GM18526 (cell line): ENCODE results near the gene TGFBR2.

Source experiments
- POLR2A ChIP-seq: IDR thresholded peaks from 3 replicates; pipeline ENCODE4 v1.6.1; 2011; ENCODE audit not compliant: insufficient read length; ENCODE audit errors: extremely low read depth

The TGFBR2 gene

DNA sequence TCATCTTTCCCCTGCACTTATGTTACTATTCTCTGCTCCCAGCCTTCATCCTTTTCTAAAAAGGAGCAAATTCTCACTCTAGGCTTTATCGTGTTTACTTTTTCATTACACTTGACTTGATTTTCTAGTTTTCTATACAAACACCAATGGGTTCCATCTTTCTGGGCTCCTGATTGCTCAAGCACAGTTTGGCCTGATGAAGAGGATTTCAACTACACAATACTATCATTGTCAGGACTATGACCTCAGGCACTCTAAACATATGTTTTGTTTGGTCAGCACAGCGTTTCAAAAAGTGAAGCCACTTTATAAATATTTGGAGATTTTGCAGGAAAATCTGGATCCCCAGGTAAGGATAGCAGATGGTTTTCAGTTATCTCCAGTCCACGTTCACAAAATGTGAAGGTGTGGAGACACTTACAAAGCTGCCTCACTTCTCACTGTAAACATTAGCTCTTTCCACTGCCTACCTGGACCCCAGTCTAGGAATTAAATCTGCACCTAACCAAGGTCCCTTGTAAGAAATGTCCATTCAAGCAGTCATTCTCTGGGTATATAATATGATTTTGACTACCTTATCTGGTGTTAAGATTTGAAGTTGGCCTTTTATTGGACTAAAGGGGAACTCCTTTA lies 86.2 kb downstream of the TGFBR2 start:
- TF ChIP-seq POLR2A, result no peak

DNA sequence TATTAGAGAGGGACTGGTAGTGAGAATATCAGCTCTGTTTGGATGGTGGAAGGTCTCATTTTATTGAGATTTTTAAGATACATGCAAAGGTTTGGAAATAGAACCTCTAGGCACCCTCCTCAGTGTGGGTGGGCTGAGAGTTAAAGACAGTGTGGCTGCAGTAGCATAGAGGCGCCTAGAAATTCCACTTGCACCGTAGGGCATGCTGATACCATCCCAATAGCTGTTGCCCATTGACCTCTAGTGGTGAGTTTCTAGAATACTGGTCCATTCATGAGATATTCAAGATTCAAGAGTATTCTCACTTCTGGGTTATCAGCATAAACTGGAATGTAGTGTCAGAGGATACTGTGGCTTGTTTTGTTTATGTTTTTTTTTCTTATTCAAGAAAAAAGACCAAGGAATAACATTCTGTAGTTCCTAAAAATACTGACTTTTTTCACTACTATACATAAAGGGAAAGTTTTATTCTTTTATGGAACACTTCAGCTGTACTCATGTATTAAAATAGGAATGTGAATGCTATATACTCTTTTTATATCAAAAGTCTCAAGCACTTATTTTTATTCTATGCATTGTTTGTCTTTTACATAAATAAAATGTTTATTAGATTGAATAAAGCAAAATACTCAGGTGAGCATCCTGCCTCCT lies 87.2 kb downstream of the TGFBR2 start:
- TF ChIP-seq POLR2A, result no peak

DNA sequence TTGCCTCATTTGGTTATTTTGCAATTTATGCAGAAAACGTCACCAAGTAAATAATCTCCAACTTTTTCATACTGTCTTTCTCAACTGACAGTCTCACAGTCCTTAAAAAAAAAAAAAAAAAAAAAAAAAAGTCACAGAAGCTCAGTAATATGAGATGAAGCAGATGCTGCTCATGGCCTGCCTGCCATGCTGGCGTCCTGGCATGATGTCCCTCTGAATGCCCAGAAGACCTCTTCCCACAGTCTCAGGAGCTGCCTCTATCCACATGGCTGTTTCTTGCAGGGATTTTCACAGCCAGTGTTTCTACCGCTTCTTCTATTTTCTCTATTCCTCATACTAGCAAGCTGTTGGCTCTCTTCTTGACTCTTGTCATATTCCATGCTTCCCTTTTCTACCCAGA lies 87.7 kb downstream of the TGFBR2 start:
- TF ChIP-seq POLR2A, result no peak

DNA sequence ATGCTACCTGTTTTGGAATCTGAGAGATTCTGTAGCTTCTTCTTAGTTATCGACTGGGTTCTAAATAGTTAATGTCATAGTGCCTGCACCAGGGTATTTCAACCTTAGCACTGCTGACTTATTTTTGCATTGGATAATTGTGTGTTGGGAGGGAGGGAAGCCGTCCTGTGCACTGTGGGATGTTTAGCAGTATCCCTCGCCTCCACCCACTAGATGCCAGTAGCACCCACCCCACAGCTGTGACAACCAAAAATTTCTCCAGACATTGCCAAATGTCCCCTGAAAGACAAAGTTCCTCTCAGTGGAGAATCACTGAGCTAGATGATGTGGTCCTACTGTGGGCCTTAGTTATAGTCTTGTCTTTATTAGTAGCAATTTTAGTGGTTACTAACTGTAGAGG lies 88.3 kb downstream of the TGFBR2 start:
- TF ChIP-seq POLR2A, result no peak

DNA sequence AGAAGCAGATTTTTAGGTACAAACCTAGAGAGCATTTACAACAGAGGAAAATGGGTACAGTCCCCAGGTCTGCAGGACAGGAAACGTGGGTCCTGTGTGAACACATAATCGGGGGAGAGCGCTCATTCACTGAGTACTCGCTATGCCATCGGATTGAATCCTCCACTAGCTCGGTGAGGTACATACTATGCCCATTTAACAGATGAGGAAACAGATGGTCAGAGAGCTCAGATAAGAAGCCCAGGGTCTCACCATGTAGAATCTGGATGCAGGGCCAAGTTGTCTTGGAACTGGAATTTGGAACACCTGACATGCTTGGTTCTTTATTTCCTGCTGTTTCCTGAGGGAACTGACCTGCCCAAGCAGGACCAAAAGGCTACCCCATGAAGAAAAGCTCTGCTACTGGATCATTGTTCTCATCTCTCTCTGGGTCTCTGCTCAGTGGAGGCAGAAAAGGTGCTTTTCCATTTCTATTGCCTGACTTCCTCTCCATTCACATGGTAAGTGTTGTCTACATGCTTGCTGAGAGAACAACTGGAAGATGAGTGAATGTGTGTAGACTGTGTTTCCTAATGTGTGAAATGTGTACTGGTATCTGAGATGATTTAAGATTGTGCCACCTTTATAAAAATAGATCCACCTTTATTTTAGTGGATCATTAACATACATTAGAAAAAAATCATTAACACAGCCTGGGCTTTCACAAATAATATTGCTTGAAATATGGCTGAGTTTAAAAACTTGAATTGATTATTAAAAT lies 89.1 kb downstream of the TGFBR2 start:
- no peak for TF ChIP-seq POLR2A

DNA sequence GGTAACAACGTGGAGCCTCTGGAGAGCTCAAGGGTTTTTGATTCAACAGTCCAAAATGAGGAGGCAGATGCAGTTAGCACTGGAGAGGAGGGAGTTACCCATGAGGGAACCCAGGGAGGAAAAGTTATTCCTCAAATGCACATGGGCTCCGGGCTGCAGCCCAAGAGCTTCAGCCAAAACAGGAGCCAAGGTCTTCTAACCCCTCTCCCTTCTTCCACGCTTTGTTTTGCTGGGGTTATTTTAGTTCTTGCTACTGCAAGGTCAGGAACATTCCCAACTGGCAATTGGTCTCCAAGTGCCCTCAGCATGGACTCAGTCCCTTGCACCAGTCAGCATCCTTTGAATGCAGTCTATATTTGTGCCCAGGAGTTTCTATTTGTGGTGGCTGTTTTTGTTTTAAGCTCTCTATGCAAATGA lies 90.0 kb downstream of the TGFBR2 start:
- TF ChIP-seq POLR2A, result no peak

DNA sequence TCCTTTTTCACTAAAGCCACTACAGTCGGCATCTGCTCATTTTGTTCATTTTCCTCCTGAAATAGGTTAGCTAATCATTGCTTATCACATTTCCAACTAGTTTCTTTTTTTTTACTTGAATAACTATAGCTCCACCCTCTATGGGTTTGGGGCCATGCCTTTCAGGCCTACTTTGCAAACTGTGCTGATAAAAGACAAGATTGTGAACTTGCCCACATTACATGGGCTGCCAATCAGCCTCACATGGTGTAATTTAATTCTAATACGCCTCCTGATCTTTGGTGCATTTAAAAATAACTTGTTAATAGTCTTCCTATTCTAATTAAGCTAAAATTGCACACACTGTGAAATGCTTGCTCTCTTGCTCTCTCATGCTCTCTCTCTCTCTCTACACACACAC lies 90.5 kb downstream of the TGFBR2 start:
- TF ChIP-seq POLR2A, result no peak

DNA sequence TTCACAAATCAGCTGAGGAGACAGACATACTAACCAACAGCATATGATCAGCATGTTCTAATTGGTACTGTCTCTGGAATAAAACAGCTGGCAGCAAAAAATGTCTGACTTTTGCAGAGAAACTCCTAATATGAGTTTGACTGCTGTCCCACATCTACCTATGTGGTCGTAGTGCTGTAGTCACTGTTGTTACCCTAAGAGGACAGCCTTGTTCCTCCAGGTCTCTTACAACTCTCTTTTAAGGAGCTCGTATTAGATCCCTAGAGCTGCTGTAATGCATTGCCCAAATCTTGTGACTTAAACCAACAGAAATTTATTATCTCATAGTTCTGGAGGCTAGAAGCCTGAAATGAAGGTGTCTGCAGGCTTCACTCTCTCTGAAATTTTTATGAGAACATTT lies 92.1 kb downstream of the TGFBR2 start:
- TF ChIP-seq POLR2A, result no peak

DNA sequence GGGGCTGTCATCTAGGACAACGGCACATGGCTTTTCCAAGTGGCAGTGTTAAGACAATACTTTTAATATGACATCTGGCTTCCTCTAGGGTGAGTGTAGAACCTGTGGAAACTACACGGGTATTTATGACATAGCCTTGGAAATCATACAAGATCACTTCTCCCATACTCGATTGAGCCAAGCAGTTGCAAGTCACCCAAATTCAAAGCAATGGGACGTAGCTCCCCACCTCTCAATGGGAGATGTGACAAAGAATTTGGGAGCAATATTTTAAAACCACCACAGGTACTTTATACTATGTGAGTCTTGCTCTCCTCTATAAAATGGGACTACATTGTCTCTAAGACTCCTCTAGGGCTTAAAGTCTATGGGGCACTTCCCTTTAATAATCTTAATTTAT lies 93.5 kb downstream of the TGFBR2 start:
- TF ChIP-seq POLR2A, result no peak

DNA sequence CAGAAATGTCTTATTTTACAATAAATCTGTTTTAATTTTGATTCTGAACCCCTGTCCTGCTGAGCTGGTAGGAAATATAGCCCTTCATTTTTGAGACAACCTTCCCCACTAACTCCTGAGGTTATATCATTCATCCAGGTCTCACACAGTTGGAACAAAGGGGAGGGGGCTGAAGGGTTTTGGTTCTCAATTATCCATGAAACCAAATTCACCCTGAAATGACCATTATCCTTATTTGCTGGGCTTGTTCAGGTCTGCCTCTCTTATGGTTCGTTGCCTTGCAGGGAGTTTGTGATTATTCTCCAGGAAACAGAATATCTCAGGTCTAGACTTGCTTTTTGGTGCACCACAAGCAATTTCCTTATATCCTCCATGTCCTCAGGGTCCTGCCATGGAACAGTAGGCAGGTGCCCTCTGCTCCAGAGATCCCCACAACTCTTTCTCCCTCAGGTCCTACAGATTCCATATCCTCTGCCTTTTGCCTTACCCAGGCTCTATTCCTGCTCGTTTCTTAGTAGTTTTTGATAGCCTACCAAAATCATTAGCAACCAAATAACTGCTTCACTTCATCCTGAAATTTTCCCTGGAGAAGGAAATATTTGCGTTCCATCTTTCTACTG lies 94.4 kb downstream of the TGFBR2 start:
- TF ChIP-seq POLR2A, result no peak

DNA sequence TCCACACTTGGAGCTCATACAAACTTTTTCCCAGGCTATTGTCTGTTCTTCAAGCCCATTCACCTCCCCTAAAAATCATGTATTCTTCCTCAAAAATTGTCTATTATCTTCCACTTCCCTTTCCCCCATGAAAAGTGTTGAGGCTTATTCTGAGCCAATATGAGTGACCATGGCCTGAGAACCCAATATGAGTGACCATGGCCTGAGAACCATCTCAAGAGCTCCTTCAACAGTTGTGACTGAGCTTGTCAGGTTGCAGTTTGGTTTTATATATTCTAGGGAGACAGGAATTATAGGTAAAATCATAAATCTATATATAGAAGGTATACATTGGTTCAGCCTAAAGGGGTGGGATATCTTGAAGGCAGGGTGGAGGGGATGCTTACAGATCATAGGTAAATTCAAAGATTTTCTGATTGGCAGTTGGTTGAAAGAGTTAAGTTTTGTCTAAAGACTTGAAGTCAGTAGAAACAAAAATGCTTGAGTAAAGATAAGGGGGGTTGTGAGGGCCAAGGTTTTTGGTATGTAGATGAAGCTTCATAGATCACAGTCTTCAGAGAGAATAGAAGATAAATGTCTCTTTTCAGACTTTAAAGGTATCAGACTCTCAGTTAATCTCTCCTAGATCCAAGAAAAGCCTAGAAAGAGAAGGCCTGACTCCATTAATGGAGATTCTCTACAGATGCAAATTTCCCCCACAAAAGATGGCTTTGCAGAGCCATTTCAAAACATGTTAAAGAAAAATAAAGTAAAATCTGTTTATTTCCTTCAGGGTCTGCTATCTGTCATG lies 95.8 kb downstream of the TGFBR2 start:
- no peak for TF ChIP-seq POLR2A

DNA sequence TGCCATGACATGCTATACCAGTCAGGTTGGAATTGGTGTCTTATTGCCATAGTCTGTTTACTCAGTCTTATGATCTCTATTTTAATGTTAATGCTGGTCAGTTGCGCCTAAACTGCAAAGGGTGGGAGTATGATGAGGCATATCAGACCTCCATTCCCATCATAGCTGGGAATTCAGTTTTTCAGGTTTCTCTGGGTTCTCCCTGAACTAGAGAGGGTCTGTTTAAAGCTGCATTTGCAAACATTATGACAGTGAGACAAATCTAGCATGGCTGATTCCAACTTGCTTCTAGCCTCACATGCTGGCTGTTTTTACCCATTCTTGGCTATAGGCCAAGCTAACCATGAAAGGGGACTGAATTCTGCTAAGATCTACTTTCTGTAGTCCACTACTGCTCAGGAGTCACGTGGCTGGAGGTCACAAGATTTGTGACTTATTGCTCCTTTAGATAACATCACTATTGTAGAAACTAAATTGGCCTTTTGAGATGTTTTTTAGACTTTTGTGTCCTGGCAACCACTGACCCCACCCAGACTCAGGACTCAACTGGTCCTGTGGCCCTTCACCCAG lies 96.5 kb downstream of the TGFBR2 start:
- TF ChIP-seq POLR2A, result no peak

DNA sequence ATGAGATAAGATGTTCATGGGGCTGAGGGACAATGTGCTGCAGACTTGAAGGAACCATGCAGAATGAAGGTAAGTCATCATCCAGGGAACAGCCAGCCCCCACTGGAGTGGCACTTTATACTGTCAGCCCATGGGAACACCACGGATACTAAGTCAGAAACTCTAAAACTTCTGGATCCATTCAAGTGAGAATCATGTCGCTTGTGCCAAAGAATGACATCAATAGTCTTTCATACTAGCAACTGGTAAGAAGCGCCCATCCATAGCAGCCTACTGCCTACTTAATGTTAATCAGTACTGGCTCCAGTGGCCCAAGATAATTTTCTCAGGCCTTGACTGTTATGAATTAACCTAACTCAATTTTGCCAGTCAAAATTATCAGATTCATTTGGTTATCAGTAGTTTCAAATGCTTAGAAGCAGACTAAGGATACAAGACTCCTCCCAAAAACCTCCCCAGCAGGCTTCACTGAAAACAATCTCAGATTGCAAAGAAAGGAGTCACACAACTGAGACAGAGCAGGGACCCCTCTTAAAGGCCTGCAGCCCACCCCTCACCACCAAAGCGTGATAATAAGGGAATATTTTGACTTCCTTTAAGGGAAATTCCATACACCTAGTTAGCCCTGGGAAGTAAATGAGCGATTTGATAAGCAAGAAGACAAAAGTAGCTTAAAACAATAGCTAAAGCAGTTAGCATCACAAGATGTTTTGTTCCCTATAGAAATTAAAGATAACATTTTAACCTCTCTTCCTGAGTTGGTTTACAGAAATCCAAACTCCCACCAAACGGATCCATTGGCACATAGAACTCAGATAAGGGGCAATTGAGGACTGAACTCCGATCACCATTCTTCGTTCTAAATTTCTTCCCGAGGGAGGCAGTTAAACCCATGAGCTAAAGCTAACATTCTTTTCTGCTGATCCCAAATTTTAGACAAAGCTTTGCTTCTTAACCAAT lies 98.8 kb downstream of the TGFBR2 start:
- TF ChIP-seq POLR2A, result no peak

DNA sequence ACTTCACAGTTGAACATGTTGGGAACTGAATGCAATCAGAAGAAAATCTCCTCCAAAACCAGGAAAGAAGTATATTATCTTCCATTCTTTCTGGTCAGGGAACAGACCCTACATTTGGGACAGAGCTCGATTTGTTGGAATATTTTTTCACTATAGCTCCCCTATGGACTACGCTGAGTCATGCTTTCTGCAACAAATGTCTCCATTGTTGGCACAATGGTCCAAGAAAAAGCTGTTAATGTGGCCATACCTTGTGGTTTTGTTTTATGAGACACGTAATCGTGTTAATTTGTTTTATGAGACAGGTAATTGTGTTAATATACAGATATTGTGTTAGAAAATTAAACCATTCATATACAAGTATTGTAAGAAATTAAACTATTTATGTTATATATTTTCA lies 101.4 kb downstream of the TGFBR2 start:
- TF ChIP-seq POLR2A, result no peak
